ENCODE data around the gene FAM20B.
"Not testable (repeated sequence)": the region's sequence is repeated elsewhere in the genome, so short reads cannot be mapped to it uniquely, and the experiment has no call there.

The FAM20B gene

GRCh38 chr1:179031284-179031683 lies 5.6 kb downstream of the FAM20B start:
- TF ChIP-seq, protein P1, sequence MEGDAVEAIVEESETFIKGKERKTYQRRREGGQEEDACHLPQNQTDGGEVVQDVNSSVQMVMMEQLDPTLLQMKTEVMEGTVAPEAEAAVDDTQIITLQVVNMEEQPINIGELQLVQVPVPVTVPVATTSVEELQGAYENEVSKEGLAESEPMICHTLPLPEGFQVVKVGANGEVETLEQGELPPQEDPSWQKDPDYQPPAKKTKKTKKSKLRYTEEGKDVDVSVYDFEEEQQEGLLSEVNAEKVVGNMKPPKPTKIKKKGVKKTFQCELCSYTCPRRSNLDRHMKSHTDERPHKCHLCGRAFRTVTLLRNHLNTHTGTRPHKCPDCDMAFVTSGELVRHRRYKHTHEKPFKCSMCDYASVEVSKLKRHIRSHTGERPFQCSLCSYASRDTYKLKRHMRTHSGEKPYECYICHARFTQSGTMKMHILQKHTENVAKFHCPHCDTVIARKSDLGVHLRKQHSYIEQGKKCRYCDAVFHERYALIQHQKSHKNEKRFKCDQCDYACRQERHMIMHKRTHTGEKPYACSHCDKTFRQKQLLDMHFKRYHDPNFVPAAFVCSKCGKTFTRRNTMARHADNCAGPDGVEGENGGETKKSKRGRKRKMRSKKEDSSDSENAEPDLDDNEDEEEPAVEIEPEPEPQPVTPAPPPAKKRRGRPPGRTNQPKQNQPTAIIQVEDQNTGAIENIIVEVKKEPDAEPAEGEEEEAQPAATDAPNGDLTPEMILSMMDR (IDR thresholded peaks at IDR 0.05; ENCODE audit: low read depth, low read length, missing control alignments), result no peak
- no peak overlapping the region; the same call in 1 of the 2 replicates for H3K4me3 ChIP-seq (ENCODE audit: low read depth, low read length)
- DNase-seq (ENCODE audit: low read depth), result no peak

DNA sequence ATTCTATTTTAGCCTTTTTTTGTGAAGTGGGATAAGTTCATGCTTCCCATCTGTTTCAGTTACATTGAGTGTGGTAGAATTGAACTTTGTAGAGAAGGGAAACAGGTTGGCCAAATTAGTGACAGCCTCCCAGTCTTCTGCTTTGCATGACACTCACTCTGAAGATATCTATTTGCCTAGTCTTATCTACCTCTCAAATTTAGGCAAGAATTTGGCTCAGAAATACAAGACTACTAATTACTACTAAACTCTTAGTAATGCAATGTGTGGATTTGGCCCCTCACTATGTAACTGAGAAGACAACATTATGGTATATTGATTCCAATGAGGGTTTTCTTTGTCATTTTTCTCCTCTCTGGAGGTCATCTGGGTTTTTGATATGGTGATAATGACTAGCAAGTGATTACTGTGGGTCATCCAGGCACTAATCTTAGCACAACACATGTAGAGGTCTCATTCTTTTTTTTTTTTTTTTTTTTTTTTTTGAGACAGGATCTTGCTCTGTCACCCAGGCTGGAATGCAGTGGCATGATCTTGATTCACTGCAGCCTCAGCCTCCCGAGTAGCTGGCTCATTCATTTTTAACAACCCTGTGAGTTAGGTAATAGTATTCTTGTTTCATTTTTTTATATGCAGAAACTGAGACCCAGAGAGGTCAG lies 6.3 kb downstream of the FAM20B start:
- no peak for DNase-seq (ENCODE audit: low read depth)
- TF ChIP-seq, protein P1 (IDR thresholded peaks at IDR 0.05; ENCODE audit: low read depth, low read length, missing control alignments), result no peak
- no peak overlapping the region for H3K4me3 ChIP-seq (ENCODE audit: low read depth, low read length)

- no peak overlapping the region for H3K4me3 ChIP-seq (ENCODE audit: low read depth, low read length)
- TF ChIP-seq, protein P1 (IDR thresholded peaks at IDR 0.05; ENCODE audit: low read depth, low read length, missing control alignments), result no peak
- peak; percentile 75 for DNase-seq (ENCODE audit: low read depth)
Observed at GRCh38 chr1:179034720-179035119, 9.0 kb downstream of the FAM20B start.

DNA sequence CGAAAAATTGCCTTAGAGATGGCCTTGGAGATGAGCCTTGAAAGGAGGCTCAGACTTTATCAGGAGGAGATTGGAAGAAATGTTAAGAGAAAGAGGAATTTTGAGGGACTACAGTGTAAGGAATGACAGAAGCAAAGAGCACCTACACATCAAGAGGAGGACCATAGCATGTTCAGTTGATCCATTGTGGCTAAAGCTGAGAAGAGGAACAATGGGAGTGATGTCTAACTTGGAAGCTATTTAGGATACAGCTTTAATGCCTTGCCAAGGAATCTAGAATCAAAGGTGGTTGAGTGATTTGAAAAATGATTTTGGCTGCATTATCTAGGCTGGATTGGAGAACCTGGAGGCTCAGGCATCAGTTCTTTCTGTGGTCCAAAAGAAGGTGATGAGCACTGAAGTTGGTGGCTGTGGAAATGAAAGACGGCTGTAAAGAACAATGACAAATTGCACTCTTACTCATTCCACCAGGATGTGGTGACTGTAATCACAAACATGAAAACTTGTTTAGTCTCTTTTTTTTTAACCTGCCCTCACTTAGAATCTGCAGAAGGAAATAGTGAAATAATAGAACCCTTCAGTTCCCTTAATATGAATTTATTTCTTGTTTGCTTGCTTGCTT lies 11.3 kb downstream of the FAM20B start:
- TF ChIP-seq, protein P1 (IDR thresholded peaks at IDR 0.05; ENCODE audit: low read depth, low read length, missing control alignments), result no peak
- H3K4me3 ChIP-seq (ENCODE audit: low read depth, low read length), result no peak overlapping the region
- DNase-seq (ENCODE audit: low read depth), result no peak

DNA sequence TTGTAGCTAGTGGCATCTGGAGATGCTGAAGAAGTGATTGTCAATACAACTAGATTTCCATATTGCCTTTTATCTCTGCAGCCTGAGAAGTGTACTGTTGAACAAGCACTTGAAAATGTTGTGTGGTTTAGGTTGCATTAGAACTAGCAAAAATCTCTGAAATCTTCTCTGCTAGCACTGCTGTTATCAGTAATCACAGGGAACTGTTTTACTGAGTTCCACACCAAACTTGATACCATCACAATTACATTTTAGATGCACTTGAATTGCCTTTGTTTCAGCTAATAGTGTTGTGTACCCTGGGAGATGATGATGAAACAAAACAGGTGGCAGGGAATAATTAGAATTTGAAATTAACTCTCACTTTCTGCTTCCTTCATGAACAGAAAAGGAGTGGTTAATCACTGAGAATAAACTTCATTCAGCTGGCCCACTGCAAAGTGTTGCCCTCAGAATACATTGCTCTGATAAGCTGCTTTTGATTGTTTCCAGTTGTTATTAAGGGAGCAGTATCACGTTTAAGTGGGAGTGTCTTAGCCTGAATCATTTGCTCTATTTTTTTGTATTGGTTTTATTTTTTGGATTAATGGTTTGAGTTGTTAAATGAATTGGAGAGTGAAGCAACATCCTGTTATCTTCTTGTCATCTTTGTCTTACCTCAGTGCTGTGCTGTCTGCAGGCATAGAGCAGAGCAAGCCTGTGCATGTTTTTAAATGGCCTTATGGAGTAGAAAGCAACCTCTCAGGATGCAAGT lies 13.0 kb downstream of the FAM20B start:
- TF ChIP-seq, protein P1 (IDR thresholded peaks at IDR 0.05; ENCODE audit: low read depth, low read length, missing control alignments), result no peak
- DNase-seq (ENCODE audit: low read depth), result no peak
- no peak overlapping the region for H3K4me3 ChIP-seq (ENCODE audit: low read depth, low read length)

DNA sequence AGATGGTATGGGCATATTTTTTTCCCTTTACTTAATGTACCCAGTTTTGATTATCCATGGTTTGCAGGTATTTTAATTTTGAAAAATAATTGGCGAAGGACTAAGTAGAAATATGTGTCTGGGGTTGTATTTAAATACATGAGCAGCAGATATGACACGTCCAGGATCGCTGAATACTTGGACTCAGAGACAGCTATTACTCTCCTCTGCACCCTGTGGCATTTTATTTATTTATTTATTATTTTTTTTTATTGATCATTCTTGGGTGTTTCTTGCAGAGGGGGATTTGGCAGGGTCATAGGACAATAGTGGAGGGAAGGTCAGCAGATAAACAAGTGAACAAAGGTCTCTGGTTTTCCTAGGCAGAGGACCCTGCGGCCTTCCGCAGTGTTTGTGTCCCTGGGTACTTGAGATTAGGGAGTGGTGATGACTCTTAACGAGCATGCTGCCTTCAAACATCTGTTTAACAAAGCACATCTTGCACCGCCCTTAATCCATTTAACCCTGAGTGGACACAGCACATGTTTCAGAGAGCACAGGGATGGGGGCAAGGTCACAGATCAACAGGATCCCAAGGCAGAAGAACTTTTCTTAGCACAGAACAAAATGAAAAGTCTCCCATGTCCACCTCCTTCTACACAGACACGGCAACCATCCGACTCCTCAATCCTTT lies 13.9 kb downstream of the FAM20B start:
- not testable (repeated sequence) for H3K4me3 ChIP-seq (ENCODE audit: low read depth, low read length); DNase-seq (ENCODE audit: low read depth)

DNA sequence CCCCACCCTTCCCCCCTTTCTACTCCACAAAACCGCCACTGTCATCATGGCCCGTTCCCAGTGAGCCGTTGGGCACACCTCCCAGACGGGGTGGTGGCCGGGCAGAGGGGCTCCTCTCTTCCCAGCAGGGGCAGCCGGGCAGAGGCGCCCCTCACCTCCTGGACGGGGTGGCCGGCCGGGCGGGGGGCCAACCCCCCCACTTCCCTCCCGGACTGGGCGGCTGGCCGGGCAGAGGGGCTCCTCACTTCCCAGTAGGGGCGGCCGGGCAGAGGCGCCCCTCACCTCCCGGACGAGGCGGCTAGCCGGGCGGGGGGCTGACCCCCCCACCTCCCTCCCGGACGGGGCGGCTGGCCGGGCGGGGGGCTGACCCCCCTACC lies 14.5 kb downstream of the FAM20B start:
- H3K4me3 ChIP-seq (ENCODE audit: low read depth, low read length); DNase-seq (ENCODE audit: low read depth): not testable (repeated sequence)
